Germinal center (tissue), 1 donor: ENCODE results near the gene MYEOV.

ENCODE experiments used
- DNase-seq: peaks from one replicate; pipeline ENCODE4 v3.0.0; 2012; ENCODE audit warnings: mixed read lengths, low spot score

Gene MYEOV

DNA sequence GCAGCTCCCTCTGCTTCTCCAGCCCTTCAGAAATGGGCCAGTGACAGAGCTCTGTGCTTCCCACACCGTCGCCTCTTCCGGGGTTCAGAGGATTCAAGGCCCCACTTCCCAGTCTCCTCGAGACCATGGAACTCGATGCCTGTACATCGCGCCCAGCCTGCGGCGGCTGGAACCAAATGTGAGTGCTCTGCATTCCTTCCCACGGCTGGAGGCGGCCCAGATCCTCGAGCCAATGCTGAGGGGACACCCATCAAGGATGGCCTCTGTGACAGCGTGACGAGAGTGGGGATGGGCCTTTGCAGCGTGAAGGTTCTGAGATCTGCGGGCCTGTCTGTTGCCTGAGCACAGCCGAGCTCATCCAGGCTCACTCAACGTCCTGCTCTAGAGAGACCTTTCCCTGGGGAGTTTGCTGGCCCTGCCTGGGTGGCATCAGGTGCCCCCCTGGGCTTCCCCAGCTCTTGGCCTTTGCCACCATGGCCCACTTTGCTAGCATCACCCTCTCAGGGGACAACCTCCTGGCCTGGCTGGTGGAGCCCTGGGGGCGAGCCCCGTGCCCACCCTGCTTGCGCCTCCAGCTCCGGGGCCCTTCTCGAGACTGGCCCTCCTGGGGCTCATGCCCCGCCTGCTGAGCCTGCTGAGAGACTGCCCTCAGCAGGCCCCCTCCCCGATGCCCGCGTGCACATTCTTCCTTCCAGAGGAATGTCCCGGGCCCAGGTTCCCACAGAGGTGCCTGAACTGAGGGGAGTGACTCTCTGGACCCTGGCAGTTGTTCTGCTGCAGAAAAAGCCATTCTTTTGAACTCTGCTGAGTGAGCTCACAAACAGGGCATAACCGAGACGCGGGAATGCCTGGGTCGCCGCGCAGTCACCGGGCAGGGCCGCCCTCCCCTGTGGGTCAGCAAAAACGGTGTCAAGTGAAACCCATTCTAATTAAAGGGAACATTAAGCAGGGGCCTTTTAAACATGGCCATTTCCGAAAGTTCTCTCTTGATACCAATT, 7.3 kb upstream of the MYEOV start:
- DNase-seq: no peak

- DNase-seq: peak; percentile 44
These were observed 5.7 kb upstream of the MYEOV start for GRCh38 chr11:69287968-69288882.

DNA sequence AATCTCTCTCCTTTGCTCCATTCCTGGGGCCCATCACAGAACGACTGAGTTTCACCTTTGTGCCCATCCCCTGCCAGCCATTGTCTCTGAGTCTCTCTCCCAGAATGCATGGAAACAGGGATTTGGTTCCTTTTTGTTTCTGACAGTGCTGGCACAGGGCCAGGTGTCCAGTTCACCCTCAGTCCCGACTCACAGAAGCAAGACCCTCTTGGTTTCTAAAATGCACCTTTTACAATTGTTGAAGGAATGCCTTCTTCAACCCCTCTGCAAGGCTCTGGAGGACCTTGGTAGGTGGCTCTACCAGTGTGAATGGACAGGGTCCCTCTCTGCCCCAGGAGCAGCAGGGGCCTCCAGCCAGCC, 5.1 kb upstream of the MYEOV start:
- DNase-seq: no peak

GRCh38 chr11:69290806-69291205, 3.1 kb upstream of the MYEOV start:
- no peak for DNase-seq

GRCh38 chr11:69291459-69292110, 2.4 kb upstream of the MYEOV start:
- DNase-seq: no peak

GRCh38 chr11:69292221-69292648, 1.7 kb upstream of the MYEOV start:
- peak; percentile 51 for DNase-seq

DNA sequence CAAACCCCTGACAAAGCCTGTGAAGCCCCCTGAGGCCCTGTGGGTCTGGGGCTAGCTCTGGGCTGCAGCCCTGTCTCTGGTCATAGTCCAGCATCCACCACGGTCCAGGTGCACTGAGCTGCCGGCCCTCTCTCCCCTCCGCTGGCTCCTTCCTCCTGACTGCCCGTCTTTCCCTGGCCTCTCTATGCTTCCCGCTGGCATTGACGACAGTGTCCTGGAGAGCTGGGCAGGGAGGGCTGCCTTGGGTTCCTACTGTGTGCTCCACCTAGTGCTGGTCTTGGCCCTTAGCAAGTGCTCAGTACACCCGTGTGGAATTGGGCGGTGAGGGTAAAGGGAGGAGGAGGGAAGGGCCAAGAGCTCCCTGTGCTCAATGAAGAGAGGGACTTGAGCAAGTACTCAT, 868 bp upstream of the MYEOV start:
- no peak for DNase-seq

DNA sequence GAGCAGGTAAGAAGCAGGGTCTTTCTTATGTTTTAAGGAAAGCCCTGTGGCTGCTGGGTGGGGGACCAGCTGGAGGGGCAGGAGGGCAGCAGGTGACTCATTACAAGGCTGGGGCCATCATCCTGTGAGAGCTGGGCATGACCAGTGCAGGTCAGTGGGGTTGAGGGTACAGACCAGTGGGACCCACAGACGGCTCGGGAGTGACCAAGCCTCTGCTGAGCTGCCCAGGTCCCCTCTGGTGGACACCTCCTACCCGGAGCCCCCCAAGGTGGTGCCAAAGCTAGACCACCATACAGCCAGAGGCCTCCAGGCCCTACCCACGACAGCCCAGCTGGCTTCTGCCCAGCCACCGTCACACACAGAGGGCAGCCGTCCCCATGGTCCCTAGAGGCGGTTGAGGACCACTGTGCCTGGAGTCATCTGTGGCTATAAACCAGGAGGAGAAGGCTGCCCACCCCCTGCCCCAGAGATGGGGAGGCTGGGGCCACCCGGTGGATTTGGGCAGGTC, 670 bp downstream of the MYEOV start:
- DNase-seq: no peak

GRCh38 chr11:69295079-69295994, 1.4 kb downstream of the MYEOV start:
- no peak for DNase-seq

GRCh38 chr11:69295995-69296889, 2.3 kb downstream of the MYEOV start:
- DNase-seq: peak; percentile 53

GRCh38 chr11:69296890-69297786, 3.2 kb downstream of the MYEOV start:
- peak; percentile 52 for DNase-seq

DNA sequence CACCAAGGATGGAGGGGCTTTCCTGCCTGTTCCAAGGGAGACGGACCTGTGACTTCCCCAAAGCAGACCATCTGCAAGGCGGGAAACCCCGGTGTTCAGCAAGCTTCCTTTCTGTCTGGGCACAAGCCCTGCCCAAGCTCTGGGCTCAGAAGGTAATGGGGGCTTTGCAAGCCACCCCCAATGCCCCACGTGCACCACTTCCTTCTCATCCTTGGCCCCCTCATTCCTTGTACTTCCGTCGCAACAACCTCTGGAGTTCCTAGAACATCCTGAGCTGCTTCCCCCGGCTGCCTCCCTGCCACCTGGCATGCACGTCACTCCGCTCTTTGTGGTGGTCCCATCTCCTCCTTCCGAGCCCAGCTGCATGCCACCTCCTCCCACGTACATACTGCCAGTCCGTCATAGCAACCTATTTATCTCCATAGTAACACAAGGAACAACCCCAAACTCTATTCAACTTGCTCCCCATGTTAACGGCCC, 3.9 kb downstream of the MYEOV start:
- peak; percentile 71 for DNase-seq

- DNase-seq: peak; percentile 69
These were observed 4.5 kb downstream of the MYEOV start for GRCh38 chr11:69298267-69299022.

GRCh38 chr11:69299023-69299461, 5.1 kb downstream of the MYEOV start:
- no peak for DNase-seq

GRCh38 chr11:69299572-69299971, 5.6 kb downstream of the MYEOV start:
- no peak for DNase-seq

DNA sequence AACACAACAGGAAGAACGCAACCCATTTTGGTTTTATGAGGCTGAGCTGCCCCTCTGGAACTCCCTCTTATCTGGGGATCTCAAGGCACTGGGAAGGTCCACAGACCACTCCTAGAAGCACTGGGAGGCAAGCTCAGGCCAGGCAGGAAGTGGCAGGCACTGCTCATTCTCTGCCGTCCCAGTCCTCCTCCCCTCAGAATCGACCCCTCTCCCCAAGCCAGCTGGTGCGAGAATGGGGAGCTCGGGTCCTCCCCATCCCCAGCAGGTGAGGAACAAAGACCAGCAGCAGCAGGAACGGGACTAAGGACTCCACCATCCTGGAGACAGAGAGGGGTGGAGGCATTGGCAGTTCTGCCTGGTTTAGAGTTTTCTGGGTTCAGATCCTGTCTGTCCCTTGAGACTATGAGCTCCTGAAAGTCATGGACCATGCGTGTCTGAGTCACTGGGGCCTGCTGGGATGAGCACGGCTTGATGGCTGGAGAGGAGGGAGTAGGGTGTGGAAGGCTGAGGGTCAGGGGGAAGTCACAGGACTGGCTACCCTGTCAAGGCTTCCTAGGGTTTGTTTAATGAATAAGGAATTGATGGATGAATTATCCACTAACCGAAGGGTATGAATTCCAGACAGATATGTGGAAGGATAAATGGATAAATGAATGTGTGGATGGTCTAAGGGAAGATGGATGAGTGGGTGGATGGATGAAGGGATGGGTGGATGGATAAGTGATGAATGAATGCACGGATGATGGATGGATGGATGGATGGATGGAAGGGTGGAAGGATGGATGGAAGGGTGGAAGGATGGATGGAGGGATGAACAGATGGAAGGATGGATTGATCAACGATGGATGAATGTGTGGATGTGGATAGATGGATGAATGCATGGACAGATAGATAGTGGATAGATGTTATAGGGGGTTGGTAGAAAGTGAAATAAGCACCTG, 6.4 kb downstream of the MYEOV start:
- DNase-seq: no peak

GRCh38 chr11:69301081-69301454, 7.1 kb downstream of the MYEOV start:
- DNase-seq: no peak
